ENCODE results near the gene DUSP15.

DNA sequence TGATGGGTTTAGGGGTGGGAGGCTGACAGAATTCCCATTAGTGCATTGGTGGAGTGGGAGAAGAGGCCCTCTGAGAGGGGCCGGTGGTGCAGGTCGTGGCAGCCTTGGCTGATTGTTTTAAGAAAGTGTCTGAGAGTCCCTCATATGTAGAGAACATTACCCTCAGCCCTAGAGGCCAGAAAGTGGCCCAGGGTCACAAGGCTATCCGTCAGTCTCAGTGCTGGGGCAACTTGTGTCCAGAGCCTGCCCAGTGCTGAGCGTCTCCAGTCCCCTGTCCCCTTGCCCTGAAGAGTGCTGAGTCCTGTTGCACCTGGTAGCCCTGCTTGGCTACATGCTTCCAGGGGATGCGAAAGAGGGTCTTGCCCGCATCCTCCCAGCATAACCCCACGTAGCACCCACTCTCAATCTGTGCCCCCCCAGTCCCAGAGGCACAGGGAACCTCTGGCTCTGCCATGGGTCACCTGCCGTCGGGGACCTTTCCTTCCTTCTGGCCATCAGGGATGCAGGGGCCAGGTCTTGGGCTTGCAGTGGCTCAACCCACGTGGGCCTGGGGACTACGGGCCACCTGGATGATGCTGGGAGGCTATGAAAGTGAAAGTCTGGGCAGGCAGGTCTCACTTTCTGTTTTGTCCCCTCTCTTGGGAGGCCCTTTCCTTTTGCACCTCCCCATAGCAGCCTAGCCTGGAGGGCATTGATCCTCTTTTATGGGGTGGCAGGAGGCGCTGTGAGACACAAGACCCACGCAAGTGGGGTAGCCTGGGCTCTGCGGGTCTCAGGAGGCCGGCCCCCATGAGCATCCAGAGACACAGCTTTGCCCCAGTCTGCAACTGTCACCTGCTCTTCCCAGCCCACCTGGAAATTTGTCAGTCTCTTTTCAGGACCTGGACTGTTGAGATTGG, 12.2 kb downstream of the DUSP15 start:
- TF ChIP-seq, protein P1, sequence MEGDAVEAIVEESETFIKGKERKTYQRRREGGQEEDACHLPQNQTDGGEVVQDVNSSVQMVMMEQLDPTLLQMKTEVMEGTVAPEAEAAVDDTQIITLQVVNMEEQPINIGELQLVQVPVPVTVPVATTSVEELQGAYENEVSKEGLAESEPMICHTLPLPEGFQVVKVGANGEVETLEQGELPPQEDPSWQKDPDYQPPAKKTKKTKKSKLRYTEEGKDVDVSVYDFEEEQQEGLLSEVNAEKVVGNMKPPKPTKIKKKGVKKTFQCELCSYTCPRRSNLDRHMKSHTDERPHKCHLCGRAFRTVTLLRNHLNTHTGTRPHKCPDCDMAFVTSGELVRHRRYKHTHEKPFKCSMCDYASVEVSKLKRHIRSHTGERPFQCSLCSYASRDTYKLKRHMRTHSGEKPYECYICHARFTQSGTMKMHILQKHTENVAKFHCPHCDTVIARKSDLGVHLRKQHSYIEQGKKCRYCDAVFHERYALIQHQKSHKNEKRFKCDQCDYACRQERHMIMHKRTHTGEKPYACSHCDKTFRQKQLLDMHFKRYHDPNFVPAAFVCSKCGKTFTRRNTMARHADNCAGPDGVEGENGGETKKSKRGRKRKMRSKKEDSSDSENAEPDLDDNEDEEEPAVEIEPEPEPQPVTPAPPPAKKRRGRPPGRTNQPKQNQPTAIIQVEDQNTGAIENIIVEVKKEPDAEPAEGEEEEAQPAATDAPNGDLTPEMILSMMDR (IDR thresholded peaks at IDR 0.05), result no peak
- no peak for TF ChIP-seq POLR2A (IDR thresholded peaks at IDR 0.05)
